ENCODE data around the gene ADI1.
"Not testable (repeated sequence)": the region's sequence is repeated elsewhere in the genome, so short reads cannot be mapped to it uniquely, and the experiment has no call there.

The ADI1 gene

DNA sequence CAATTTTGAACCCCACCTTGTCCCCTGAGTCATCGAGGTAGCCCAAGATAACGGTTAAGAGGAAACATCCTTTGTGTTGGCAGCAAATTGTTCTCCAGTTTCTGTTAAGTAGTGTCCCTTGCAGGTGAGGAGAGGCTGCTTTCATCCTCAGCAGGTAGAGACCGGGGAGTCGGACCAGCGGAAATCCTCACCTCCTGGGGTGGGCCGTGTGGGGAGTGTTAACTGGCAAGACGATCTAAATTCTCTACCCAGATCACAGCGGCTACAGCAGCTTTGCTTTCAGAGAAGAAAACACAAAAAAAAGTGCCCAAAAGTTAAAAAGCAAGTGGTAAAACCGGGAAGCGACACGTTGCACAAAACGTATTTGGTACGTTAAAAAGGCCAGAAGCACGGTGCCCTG lies 63.2 kb downstream of the ADI1 start:
- Histone ChIP-seq H4K8ac (ENCODE audit: low read depth, low read length) (no peak overlapping the region), H3K4me1 (ENCODE audit: control insufficient read depth in 2 of 2, insufficient read depth in 1 of 2, low read depth in 1 of 2, low read length in 2 of 2) (peaks cover 0 to 10% of the 10 kb centered on the region in 2 donors), H3K23ac (ENCODE audit: low read depth, low read length, poor library complexity) (no peak overlapping the region), H2AK5ac (ENCODE audit: low read depth, low read length) (no peak overlapping the region), H3K4me2 (ENCODE audit: insufficient read depth, low read length, poor library complexity, severe bottlenecking) (no peak overlapping the region), H3K9me3 (replicated peaks in 1 of 2; ENCODE audit: control insufficient read depth in 2 of 2, insufficient read depth in 1 of 2, low read depth in 1 of 2, low read length in 2 of 2) (peaks cover 0 to 6% of the 10 kb centered on the region in 2 donors), H3K18ac (ENCODE audit: low read length) (no peak overlapping the region), H2AFZ (ENCODE audit: low read length) (no peak overlapping the region), H3K9ac (ENCODE audit: low read depth, low read length, poor library complexity) (no peak overlapping the region), H2BK120ac (ENCODE audit: low read depth, low read length) (no peak overlapping the region), H2BK12ac (ENCODE audit: low read length) (no peak overlapping the region), H3K4ac (ENCODE audit: low read length) (no peak overlapping the region), H2BK15ac (ENCODE audit: low read length) (no peak overlapping the region), H4K91ac (ENCODE audit: low read depth, low read length, poor library complexity) (no peak overlapping the region), H3K27me3 (ENCODE audit: control insufficient read depth in 3 of 3, insufficient read depth in 3 of 3, low read depth in 1 of 3, low read length in 3 of 3) (no peaks in the 10 kb centered on the region), H3K36me3 (replicated peaks in 1 of 2; ENCODE audit: control insufficient read depth in 2 of 2, insufficient read depth in 2 of 2, low read length in 2 of 2) (peaks cover 13 to 62% of the 10 kb centered on the region in 2 donors), H2BK5ac (ENCODE audit: low read length) (no peak overlapping the region), H3K79me1 (ENCODE audit: low read depth, low read length) (no peaks in the 10 kb centered on the region), H3K27ac (replicated peaks; ENCODE audit: low read length) (no peak overlapping the region), H3K4me3 (ENCODE audit: low read length in 2 of 2) (no peak overlapping the region), H3K14ac (ENCODE audit: low read length) (no peak overlapping the region)
- WGBS, 2 donors (ENCODE audit: extremely low coverage in 2 of 2, insufficient read length in 2 of 2, insufficient replicate concordance in 1 of 2), result no CpG with 5 or more reads among the region's 14 CpGs
- DNase-seq (ENCODE audit: low spot score), result no peak

DNA sequence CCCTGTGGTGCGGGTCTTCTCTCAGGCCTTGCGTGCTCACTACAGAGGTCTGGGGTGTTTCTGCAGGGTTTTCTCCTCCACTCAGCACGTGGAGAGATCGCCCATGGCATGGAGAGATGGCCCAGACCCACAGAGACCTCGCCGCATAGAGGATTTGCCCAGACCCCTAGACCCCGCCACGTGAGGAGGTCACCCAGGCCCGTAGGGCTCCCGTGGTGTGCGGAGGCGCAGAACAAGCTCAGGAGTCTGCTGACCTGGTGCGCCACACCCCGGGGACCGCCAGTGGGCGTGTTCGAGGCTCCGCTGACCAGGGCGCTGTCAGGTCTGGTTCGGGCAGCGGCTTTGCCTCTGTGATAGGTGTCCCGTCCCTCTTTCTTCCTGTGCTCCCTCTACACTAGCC lies 64.5 kb downstream of the ADI1 start:
- Histone ChIP-seq H4K91ac (ENCODE audit: low read depth, low read length, poor library complexity) (no peak overlapping the region), H2AFZ (ENCODE audit: low read length) (no peak overlapping the region), H2BK5ac (ENCODE audit: low read length) (no peak overlapping the region), H4K8ac (ENCODE audit: low read depth, low read length) (no peak overlapping the region), H3K36me3 (replicated peaks in 1 of 2; ENCODE audit: control insufficient read depth in 2 of 2, insufficient read depth in 2 of 2, low read length in 2 of 2) (peaks cover 13 to 70% of the 10 kb centered on the region in 2 donors), H3K4ac (ENCODE audit: low read length) (no peak overlapping the region), H3K18ac (ENCODE audit: low read length) (peak overlapping the region; percentile 83), H3K4me2 (ENCODE audit: insufficient read depth, low read length, poor library complexity, severe bottlenecking) (no peak overlapping the region), H2BK120ac (ENCODE audit: low read depth, low read length) (no peak overlapping the region), H3K9ac (ENCODE audit: low read depth, low read length, poor library complexity) (peak overlapping the region; percentile 33), H3K4me3 (ENCODE audit: low read length in 2 of 2) (no peak overlapping the region), H3K27ac (replicated peaks; ENCODE audit: low read length) (no peak overlapping the region), H3K27me3 (ENCODE audit: control insufficient read depth in 3 of 3, insufficient read depth in 3 of 3, low read depth in 1 of 3, low read length in 3 of 3) (no peaks in the 10 kb centered on the region), H3K79me1 (ENCODE audit: low read depth, low read length) (no peaks in the 10 kb centered on the region), H2AK5ac (ENCODE audit: low read depth, low read length) (no peak overlapping the region), H3K14ac (ENCODE audit: low read length) (peak overlapping the region; percentile 33), H3K4me1 (ENCODE audit: control insufficient read depth in 2 of 2, insufficient read depth in 1 of 2, low read depth in 1 of 2, low read length in 2 of 2) (peaks cover 0 to 10% of the 10 kb centered on the region in 2 donors), H2BK15ac (ENCODE audit: low read length) (no peak overlapping the region), H2BK12ac (ENCODE audit: low read length) (no peak overlapping the region), H3K23ac (ENCODE audit: low read depth, low read length, poor library complexity) (no peak overlapping the region), H3K9me3 (replicated peaks in 1 of 2; ENCODE audit: control insufficient read depth in 2 of 2, insufficient read depth in 1 of 2, low read depth in 1 of 2, low read length in 2 of 2) (peaks cover 0 to 6% of the 10 kb centered on the region in 2 donors)
- no peak for DNase-seq (ENCODE audit: low spot score)
- WGBS, 2 donors (ENCODE audit: extremely low coverage in 2 of 2, insufficient read length in 2 of 2, insufficient replicate concordance in 1 of 2), result no CpG with 5 or more reads among the region's 22 CpGs

DNA sequence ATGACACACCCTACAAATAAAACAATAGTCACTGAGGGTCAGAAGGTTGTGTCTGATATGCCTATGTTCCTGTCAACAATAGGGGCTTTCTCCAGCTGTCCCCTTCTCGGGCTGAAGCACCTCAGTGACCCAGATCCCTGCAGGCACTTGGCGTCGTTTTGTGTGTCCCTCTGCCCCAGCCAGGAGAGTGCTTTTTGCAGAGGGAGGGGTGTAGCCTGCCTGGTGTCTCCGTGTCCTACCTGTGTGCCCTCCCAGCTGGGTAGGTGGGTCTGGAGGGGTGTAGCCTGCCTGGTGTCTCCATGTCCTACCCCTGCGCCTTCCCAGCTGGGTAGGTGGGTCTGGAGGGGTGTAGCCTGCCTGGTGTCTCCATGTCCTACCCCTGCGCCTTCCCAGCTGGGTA lies 65.3 kb downstream of the ADI1 start:
- H3K4me1 ChIP-seq (ENCODE audit: control insufficient read depth in 2 of 2, insufficient read depth in 1 of 2, low read depth in 1 of 2, low read length in 2 of 2); H4K8ac ChIP-seq (ENCODE audit: low read depth, low read length); H3K14ac ChIP-seq (ENCODE audit: low read length); H3K27ac ChIP-seq (replicated peaks; ENCODE audit: low read length); H4K91ac ChIP-seq (ENCODE audit: low read depth, low read length, poor library complexity); H3K9ac ChIP-seq (ENCODE audit: low read depth, low read length, poor library complexity); H3K4me2 ChIP-seq (ENCODE audit: insufficient read depth, low read length, poor library complexity, severe bottlenecking); H3K9me3 ChIP-seq (replicated peaks in 1 of 2; ENCODE audit: control insufficient read depth in 2 of 2, insufficient read depth in 1 of 2, low read depth in 1 of 2, low read length in 2 of 2); H2BK120ac ChIP-seq (ENCODE audit: low read depth, low read length); H2BK5ac ChIP-seq (ENCODE audit: low read length); H2BK15ac ChIP-seq (ENCODE audit: low read length); H2AK5ac ChIP-seq (ENCODE audit: low read depth, low read length); H3K18ac ChIP-seq (ENCODE audit: low read length); H3K4ac ChIP-seq (ENCODE audit: low read length); H2BK12ac ChIP-seq (ENCODE audit: low read length); DNase-seq (ENCODE audit: low spot score); H2AFZ ChIP-seq (ENCODE audit: low read length); H3K79me1 ChIP-seq (ENCODE audit: low read depth, low read length); H3K23ac ChIP-seq (ENCODE audit: low read depth, low read length, poor library complexity); H3K27me3 ChIP-seq (ENCODE audit: control insufficient read depth in 3 of 3, insufficient read depth in 3 of 3, low read depth in 1 of 3, low read length in 3 of 3): not testable (repeated sequence)
- H3K4me3 ChIP-seq (ENCODE audit: low read length in 2 of 2), result peak overlapping the region in 1 of 2 donors; percentile 46
- H3K36me3 ChIP-seq (replicated peaks in 1 of 2; ENCODE audit: control insufficient read depth in 2 of 2, insufficient read depth in 2 of 2, low read length in 2 of 2), result peaks cover 15 to 73% of the 10 kb centered on the region in 2 donors
- WGBS, 2 donors (ENCODE audit: extremely low coverage in 2 of 2, insufficient read length in 2 of 2, insufficient replicate concordance in 1 of 2), result no CpG with 5 or more reads among the region's 6 CpGs

DNA sequence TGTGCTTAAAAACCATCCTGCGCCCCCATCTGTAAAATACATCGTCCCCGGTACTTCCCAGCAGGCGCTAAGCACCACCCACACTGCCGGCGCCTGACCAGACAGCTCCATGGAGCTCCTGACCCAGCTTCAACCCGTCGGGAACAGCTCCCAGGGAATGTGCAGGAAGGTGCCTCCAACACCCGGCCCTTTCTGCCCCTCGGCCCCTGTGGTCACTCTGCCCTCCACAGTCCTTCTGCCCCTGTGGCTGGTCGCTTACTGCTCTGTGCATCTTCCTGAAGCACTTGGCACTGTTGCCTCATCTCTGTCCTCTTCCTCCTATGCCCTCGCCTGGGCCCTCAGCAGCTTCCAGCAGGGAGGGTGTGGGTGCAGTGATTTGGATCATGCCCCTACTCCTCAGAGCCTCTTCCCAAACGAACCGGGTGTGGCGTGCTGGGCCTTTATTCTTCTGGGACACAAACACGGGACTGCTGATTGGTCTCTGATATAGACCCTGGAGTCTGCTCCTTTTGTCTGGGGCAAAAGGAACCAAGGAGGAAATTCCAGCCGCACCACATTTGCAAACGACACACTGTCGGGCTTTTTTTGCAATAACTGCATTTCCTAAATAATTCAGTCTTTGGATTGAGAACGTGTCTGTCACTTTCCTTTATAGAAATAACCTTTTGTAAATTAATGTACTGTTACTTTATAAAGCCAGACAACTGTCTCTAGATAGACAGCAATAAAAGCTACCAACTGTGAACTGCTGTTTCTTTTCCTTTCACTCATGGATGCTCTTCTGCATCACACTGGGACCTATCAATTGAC lies 65.9 kb downstream of the ADI1 start:
- H2AK5ac ChIP-seq (ENCODE audit: low read depth, low read length), result no peak overlapping the region
- peak overlapping the region in 1 of 2 donors; percentile 35 for H3K4me3 ChIP-seq (ENCODE audit: low read length in 2 of 2)
- H3K18ac ChIP-seq (ENCODE audit: low read length), result no peak overlapping the region
- H2BK120ac ChIP-seq (ENCODE audit: low read depth, low read length), result no peak overlapping the region
- no peak overlapping the region for H3K9ac ChIP-seq (ENCODE audit: low read depth, low read length, poor library complexity)
- WGBS, 2 donors (ENCODE audit: extremely low coverage in 2 of 2, insufficient read length in 2 of 2, insufficient replicate concordance in 1 of 2), result no CpG with 5 or more reads among the region's 20 CpGs
- H3K79me1 ChIP-seq (ENCODE audit: low read depth, low read length), result no peaks in the 10 kb centered on the region
- H2BK5ac ChIP-seq (ENCODE audit: low read length), result no peak overlapping the region
- no peaks in the 10 kb centered on the region for H3K27me3 ChIP-seq (ENCODE audit: control insufficient read depth in 3 of 3, insufficient read depth in 3 of 3, low read depth in 1 of 3, low read length in 3 of 3)
- no peak overlapping the region for H3K27ac ChIP-seq (replicated peaks; ENCODE audit: low read length)
- H3K36me3 ChIP-seq (replicated peaks in 1 of 2; ENCODE audit: control insufficient read depth in 2 of 2, insufficient read depth in 2 of 2, low read length in 2 of 2), result peaks cover 14 to 73% of the 10 kb centered on the region in 2 donors
- no peak overlapping the region for H3K23ac ChIP-seq (ENCODE audit: low read depth, low read length, poor library complexity)
- H2BK15ac ChIP-seq (ENCODE audit: low read length), result no peak overlapping the region
- no peak for DNase-seq (ENCODE audit: low spot score)
- no peak overlapping the region for H4K8ac ChIP-seq (ENCODE audit: low read depth, low read length)
- no peak overlapping the region for H2BK12ac ChIP-seq (ENCODE audit: low read length)
- peak overlapping the region; percentile 3 for H3K14ac ChIP-seq (ENCODE audit: low read length)
- H4K91ac ChIP-seq (ENCODE audit: low read depth, low read length, poor library complexity), result no peak overlapping the region
- no peak overlapping the region for H3K4me2 ChIP-seq (ENCODE audit: insufficient read depth, low read length, poor library complexity, severe bottlenecking)
- peaks cover 0 to 10% of the 10 kb centered on the region in 2 donors for H3K4me1 ChIP-seq (ENCODE audit: control insufficient read depth in 2 of 2, insufficient read depth in 1 of 2, low read depth in 1 of 2, low read length in 2 of 2)
- H3K9me3 ChIP-seq (replicated peaks in 1 of 2; ENCODE audit: control insufficient read depth in 2 of 2, insufficient read depth in 1 of 2, low read depth in 1 of 2, low read length in 2 of 2), result peaks cover 0 to 6% of the 10 kb centered on the region in 2 donors
- H2AFZ ChIP-seq (ENCODE audit: low read length), result no peak overlapping the region
- no peak overlapping the region for H3K4ac ChIP-seq (ENCODE audit: low read length)

All from neuronal stem cell (in vitro differentiated cells).